Nephron (organoid): ENCODE measurements around the gene KDM4B.
"Not testable (repeated sequence)": the region's sequence is repeated elsewhere in the genome, so short reads cannot be mapped to it uniquely, and the experiment has no call there.

Experiments used
- H3K27ac Mint-ChIP-seq, 3 experiments: 2 replicates each; pipeline ENCODE4 v1.8.0; 2020; ENCODE audit warnings: mixed read lengths in 3 of 3, mild to moderate bottlenecking in 2 of 3, moderate library complexity in 1 of 3
- H3K27me3 Mint-ChIP-seq: 2 replicates; pipeline ENCODE4 v1.8.0; 2021; ENCODE audit warnings: low read depth, mild to moderate bottlenecking, moderate library complexity, mixed read lengths
- H3K36me3 Mint-ChIP-seq: 2 replicates; pipeline ENCODE4 v1.8.0; 2020; ENCODE audit warnings: low read depth, mixed read lengths
- H3K4me1 Mint-ChIP-seq: 2 replicates; pipeline ENCODE4 v1.8.0; 2020; ENCODE audit warnings: mixed read lengths
- H3K4me3 Mint-ChIP-seq, 3 experiments: 2 replicates each; pipeline ENCODE4 v1.8.0; 2020; ENCODE audit warnings: mild to moderate bottlenecking in 3 of 3, mixed read lengths in 3 of 3, moderate library complexity in 2 of 3
- H3K9me3 Mint-ChIP-seq: 2 replicates; pipeline ENCODE4 v1.8.0; 2020; ENCODE audit warnings: mixed read lengths
- TF ChIP-seq, protein P1 (sequence below), 3 experiments: fragments of 200-600 bp; sonication (generic); IDR thresholded peaks; one replicate each; pipeline ENCODE4 v1.5.0; 2021; ENCODE audit warnings: antibody characterized with exemption in 3 of 3; ENCODE audit not compliant: unreplicated experiment in 3 of 3

Gene KDM4B

DNA sequence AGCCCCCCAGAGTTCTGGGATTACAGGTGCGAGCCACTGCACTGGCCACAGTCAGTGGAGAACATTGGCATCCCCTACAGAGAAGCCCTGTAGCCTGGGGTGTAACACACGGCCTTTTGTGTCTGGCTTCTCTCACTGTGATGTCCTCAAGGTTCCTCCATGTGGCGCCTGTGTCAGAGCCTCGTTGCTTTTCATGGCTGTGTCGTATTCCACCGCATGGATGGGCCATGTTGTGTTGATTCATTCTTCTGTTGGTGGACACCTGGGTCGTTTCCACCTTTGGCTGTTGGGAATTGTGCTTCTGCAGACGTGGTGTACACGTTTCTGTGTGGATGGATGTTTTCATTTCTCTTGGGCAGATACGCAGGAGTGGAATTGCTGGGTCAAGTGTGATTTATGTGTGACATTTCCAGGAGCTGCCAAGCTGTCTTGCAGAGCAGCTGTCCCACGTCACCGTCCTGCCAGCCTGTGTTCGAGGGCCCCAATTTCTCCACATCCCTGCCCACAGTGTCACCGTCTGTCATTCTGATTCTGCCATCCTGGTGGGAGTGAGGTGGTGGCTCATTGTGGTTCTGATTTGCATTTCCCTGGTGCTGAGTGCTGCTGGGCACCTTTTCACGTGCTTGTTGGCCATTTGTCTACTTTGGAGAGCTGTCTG lies 59.4 kb downstream of the KDM4B start:
- peaks cover 7% of the 10 kb centered on the region for H3K36me3 Mint-ChIP-seq
- no peak overlapping the region for H3K27ac Mint-ChIP-seq
- H3K9me3 Mint-ChIP-seq, result no peaks in the 10 kb centered on the region
- H3K4me1 Mint-ChIP-seq, result peaks cover 35% of the 10 kb centered on the region
- no peaks in the 10 kb centered on the region for H3K27me3 Mint-ChIP-seq
- TF ChIP-seq, protein P1, sequence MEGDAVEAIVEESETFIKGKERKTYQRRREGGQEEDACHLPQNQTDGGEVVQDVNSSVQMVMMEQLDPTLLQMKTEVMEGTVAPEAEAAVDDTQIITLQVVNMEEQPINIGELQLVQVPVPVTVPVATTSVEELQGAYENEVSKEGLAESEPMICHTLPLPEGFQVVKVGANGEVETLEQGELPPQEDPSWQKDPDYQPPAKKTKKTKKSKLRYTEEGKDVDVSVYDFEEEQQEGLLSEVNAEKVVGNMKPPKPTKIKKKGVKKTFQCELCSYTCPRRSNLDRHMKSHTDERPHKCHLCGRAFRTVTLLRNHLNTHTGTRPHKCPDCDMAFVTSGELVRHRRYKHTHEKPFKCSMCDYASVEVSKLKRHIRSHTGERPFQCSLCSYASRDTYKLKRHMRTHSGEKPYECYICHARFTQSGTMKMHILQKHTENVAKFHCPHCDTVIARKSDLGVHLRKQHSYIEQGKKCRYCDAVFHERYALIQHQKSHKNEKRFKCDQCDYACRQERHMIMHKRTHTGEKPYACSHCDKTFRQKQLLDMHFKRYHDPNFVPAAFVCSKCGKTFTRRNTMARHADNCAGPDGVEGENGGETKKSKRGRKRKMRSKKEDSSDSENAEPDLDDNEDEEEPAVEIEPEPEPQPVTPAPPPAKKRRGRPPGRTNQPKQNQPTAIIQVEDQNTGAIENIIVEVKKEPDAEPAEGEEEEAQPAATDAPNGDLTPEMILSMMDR (IDR thresholded peaks at IDR 0.05; ENCODE audit: unreplicated experiment in 3 of 3), result no peak
- no peak overlapping the region for H3K4me3 Mint-ChIP-seq

DNA sequence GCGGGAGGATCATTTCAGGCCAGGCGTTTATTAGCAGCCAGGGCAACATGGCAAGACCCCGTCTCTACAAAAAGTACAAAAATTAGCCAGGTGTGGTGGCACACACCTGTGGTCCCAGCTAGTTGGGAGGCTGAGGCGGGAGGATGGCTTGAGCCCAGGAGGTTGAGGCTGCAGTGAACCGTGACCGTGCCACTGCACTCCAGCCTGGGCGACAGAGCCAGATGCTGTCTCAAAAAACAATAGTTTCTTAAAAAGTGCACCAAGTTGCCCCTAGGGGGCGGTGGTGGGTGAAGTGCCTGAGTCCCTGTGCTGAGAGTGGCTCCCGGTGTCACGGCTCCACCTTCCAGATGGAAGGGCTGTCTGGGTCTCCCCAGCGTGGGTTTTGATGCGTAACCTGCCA lies 60.7 kb downstream of the KDM4B start:
- Mint-ChIP-seq H3K4me1 (peaks cover 40% of the 10 kb centered on the region), H3K36me3 (peaks cover 14% of the 10 kb centered on the region)
- TF ChIP-seq, protein P1 (IDR thresholded peaks at IDR 0.05; ENCODE audit: unreplicated experiment in 3 of 3), result peak; percentile 46 to 58 (median 52)
- not testable (repeated sequence) for H3K4me3 Mint-ChIP-seq, H3K9me3 Mint-ChIP-seq, H3K27me3 Mint-ChIP-seq, H3K27ac Mint-ChIP-seq

DNA sequence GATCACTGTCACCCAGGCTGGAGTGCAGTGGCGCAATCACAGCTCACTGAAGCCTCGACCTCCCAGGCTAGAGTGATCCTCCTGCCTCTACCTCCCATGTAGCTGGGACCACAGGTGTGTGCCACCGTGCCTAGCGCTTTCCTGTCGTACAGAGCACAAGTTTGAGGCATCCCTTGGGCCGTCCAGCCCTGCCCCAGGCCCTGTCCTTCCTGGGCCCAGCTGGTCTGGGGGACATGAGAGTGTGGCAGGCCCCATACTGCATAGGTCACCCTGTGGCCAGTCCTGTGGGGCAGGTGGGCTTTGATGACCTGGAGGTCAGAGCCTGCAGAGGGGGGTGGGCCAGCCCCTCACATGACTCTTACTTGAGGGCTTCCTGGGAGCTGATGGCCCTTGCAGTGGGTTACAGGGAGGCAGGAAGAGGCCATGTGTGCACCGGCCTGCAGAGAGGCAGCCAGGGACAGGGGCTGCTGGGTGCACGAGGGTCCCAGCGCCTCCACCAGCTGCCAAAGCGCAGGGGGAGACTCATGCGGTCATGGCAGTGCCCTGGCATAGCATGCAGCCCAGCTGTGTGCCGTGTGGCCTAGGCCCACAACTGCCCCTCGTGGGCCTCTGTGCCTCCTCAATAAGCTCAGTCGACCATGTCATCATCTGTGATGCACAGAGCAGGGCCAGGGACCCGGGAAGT lies 61.4 kb downstream of the KDM4B start:
- no peak overlapping the region for H3K4me3 Mint-ChIP-seq
- peaks cover 19% of the 10 kb centered on the region for H3K36me3 Mint-ChIP-seq
- peaks cover 42% of the 10 kb centered on the region for H3K4me1 Mint-ChIP-seq
- no peaks in the 10 kb centered on the region for H3K27me3 Mint-ChIP-seq
- H3K27ac Mint-ChIP-seq, result no peak overlapping the region
- TF ChIP-seq, protein P1 (IDR thresholded peaks at IDR 0.05; ENCODE audit: unreplicated experiment in 3 of 3), result no peak
- H3K9me3 Mint-ChIP-seq, result no peaks in the 10 kb centered on the region

DNA sequence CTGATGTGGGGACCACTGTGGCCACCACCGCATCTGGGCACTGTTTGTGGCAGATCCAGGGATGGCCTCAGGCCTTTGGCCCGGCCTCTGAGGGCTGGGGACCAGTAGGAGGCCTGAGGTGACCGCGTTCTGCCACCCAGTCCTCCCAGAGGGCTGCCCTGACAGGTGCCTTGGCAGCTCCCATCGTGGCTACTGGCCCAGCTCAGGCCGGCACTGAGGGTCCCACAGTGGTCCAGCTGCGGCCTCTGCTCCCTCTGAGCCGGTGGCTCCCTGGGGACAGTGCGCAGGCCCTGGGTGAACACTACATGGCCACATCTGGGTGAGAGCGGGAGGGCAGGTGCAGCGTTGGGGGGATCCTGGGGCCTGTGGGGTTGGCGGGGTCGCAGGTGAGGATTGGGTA lies 61.9 kb downstream of the KDM4B start:
- H3K36me3 Mint-ChIP-seq, result peaks cover 19% of the 10 kb centered on the region
- TF ChIP-seq, protein P1 (IDR thresholded peaks at IDR 0.05; ENCODE audit: unreplicated experiment in 3 of 3), result no peak

DNA sequence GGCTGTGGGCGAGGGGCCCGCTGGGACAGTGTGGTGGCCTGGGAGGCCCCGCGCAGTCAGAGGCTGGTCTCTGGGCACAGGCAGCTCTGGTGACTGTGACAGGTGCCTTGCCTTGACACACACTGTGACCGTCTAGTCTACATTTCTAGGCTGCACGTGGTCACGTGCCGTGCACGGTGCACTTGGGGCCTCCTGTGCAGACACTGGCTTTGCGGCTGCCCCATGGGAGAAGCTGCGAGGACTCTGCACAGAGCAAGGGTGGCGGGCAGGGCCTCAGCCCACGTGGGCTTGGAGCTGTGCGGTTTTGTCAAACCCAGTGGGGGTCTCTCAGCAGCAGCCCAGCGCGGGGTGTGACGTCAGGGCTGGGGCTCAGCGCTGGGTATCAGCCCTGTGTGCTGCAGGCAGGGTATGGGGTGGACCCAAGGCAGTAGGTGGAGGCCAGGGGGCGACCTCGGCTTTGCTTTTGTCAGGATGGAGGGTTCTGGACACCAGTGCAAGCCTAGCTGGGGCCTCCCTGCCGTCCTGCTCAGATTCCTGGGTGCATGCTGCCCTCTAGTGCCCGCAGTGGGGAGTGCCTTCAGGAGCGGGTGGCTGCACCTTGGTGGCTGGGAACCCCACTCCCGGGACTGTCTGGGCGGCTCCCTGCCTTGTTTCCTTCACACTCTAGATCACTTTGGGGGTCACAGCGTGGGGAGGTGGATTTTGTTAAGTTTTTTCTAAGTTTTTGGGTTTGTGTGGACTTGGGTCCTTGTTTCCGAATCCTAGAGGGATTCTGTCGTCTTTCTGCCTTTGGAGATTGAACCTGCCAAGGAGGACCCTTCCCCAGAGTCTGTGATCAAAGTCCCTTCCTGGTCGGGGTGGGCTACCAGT lies 62.6 kb downstream of the KDM4B start:
- TF ChIP-seq, protein P1 (IDR thresholded peaks at IDR 0.05; ENCODE audit: unreplicated experiment in 3 of 3), result peak; percentile 91 to 93 (median 93)
- H3K4me3 Mint-ChIP-seq, result no peak overlapping the region
- H3K27me3 Mint-ChIP-seq, result no peaks in the 10 kb centered on the region
- H3K4me1 Mint-ChIP-seq, result peaks cover 44% of the 10 kb centered on the region
- no peaks in the 10 kb centered on the region for H3K9me3 Mint-ChIP-seq
- H3K36me3 Mint-ChIP-seq, result peaks cover 19% of the 10 kb centered on the region
- H3K27ac Mint-ChIP-seq, result no peak overlapping the region

More for the DNA sequence above, 61.9 kb downstream of the KDM4B start:
- Mint-ChIP-seq H3K27me3 (no peaks in the 10 kb centered on the region), H3K27ac (no peak overlapping the region), H3K4me3 (no peak overlapping the region), H3K9me3 (no peaks in the 10 kb centered on the region), H3K4me1 (peaks cover 47% of the 10 kb centered on the region)
